CD4-positive, alpha-beta T cell (primary cell): ENCODE measurements around the gene PLEKHA5. TPM values are rescaled to one million over a fixed set of nuclear protein-coding genes. Genes with fewer than 3 reads are reported as not detected.

ENCODE experiments used
- ATAC-seq: fragments of 200-7000 bp; cut with Tn5 transposase; one replicate; pipeline ENCODE4 v1.10.0; 2022; ENCODE audit warnings: mild to moderate bottlenecking; ENCODE audit not compliant: poor library complexity
- CTCF ChIA-PET: fragments of 350-600 bp; sonication (Branson Sonifier 250); formaldehyde crosslinking; loops from one replicate; lab custom pipeline; 2021; ENCODE audit warnings: antibody characterized with exemption, inconsistent platforms; lab: Charles Lee
- POLR2A ChIA-PET: fragments of 350-600 bp; sonication (Branson Sonifier 250); formaldehyde crosslinking; loops from one replicate; lab custom pipeline; 2021; ENCODE audit warnings: antibody characterized with exemption, inconsistent platforms; lab: Charles Lee
- DNase-seq, 14 experiments: peaks; one replicate each; pipeline ENCODE4 v3.0.0-alpha.2; 2013 to 2020; ENCODE audit warnings: mixed read lengths in 2 of 14
- H3K27ac ChIP-seq, 2 donors: one replicate each; pipeline versions ENCODE4 v1.5.1 to v1.7.0; 2013; ENCODE audit warnings: low read length in 2 of 2, low read depth in 1 of 2, mild to moderate bottlenecking in 1 of 2
- H3K27me3 ChIP-seq, 2 experiments: 1 replicate in 1 of 2; 2 replicates in 1 of 2; pipeline versions ENCODE4 v1.6.1 to v1.7.0; 2013; ENCODE audit warnings: low read length in 2 of 2, control low read depth in 1 of 2, mild to moderate bottlenecking in 1 of 2, moderate library complexity in 1 of 2; ENCODE audit not compliant: insufficient read depth in 2 of 2, control insufficient read depth in 1 of 2
- H3K36me3 ChIP-seq: one replicate; pipeline ENCODE4 v1.6.1; 2013; ENCODE audit warnings: low read length, control low read depth; ENCODE audit not compliant: insufficient read depth
- H3K4me1 ChIP-seq: one replicate; pipeline ENCODE4 v1.6.1; 2013; ENCODE audit warnings: low read length, control low read depth; ENCODE audit not compliant: insufficient read depth
- H3K4me3 ChIP-seq: one replicate; pipeline ENCODE4 v1.5.1; 2013; ENCODE audit warnings: mild to moderate bottlenecking, low read length, moderate library complexity
- H3K9me3 ChIP-seq, 2 experiments: 1 replicate in 1 of 2; 2 replicates in 1 of 2; pipeline versions ENCODE4 v1.6.1 to v1.7.0; 2013; ENCODE audit warnings: low read length in 2 of 2, mild to moderate bottlenecking in 2 of 2, control low read depth in 1 of 2, moderate library complexity in 1 of 2; ENCODE audit not compliant: control insufficient read depth in 1 of 2, insufficient read depth in 1 of 2
- H3K27ac Mint-ChIP-seq: one replicate; pipeline ENCODE4 v1.8.0; 2020; ENCODE audit warnings: mixed read lengths
- H3K27me3 Mint-ChIP-seq: one replicate; pipeline ENCODE4 v1.8.0; 2021; ENCODE audit warnings: mixed read lengths
- H3K36me3 Mint-ChIP-seq: one replicate; pipeline ENCODE4 v1.8.0; 2021; ENCODE audit warnings: low read depth, mixed read lengths
- H3K4me1 Mint-ChIP-seq: one replicate; pipeline ENCODE4 v1.8.0; 2021; ENCODE audit warnings: low read depth, mixed read lengths
- H3K4me3 Mint-ChIP-seq: one replicate; pipeline ENCODE4 v1.8.0; 2020; ENCODE audit warnings: mild to moderate bottlenecking, mixed read lengths
- H3K9me3 Mint-ChIP-seq: one replicate; pipeline ENCODE4 v1.8.0; 2020; ENCODE audit warnings: mixed read lengths
- CTCF ChIP-seq: fragments of 200-600 bp; IDR thresholded peaks from one replicate; pipeline ENCODE4 v1.8.0; 2022; ENCODE audit warnings: antibody characterized with exemption, mild to moderate bottlenecking
- intact Hi-C, 2 experiments: fragments of 100-400 bp; cut with DNase I in 1 of 2; cut with micrococcal nuclease in 1 of 2; formaldehyde crosslinking; loops; one replicate each; pipeline versions ENCODE4 v1.15.1 to v1.9.0; 2023 to 2025; cut with DNase I, micrococcal nuclease
- polyA plus RNA-seq, 2 donors: library from polyadenylated mRNA; unstranded; fragments of 120-200 nt; gene quantifications; one replicate each; pipeline ENCODE4 v1.2.1, GENCODE V29; 2013
- total RNA-seq, 174 experiments: library from RNA in 2 of 174; stranded (reverse) in 2 of 174; gene quantifications; one replicate each; pipeline ENCODE4 v1.2.3 and lab custom pipeline; 2021 to 2026

PLEKHA5 gene
- 1 to 10 TPM; 4.5 to 5.4 TPM for total RNA-seq
- 6.0 TPM for polyA plus RNA-seq (2013, experiment 1 of 2)
- 6.1 TPM for polyA plus RNA-seq (2013, experiment 2 of 2)
- 0.61 to 32.1 (median 9.4) reads per million in 172 experiments for total RNA-seq (lab: John Stamatoyannopoulos, UW)

GRCh38 chr12:19129486-19130223, at the start of gene PLEKHA5:
Gene PLEKHA5, plus strand, starts transcription at chr12:19129733. Its CDS starts 67 bp downstream, at chr12:19129800.
- POLR2A ChIA-PET: interaction anchor here (1.3 kb wide), 1 partner anchor 310 kb away, joined by 3 read pairs; no protein-coding TSS in a partner anchor
- intact Hi-C loops: no loop called here

GRCh38 chr12:19080918-19081317, 48.6 kb upstream of the PLEKHA5 start:
- ATAC-seq (no peak), DNase-seq (no peak)
- POLR2A ChIA-PET: no interaction called here
- no peak overlapping the region for H3K4me3 Mint-ChIP-seq
- H3K27ac Mint-ChIP-seq: no peak overlapping the region
- no peak for TF ChIP-seq CTCF
- Histone ChIP-seq H3K4me1 (no peaks in the 10 kb centered on the region), H3K27me3 (no peaks in the 10 kb centered on the region), H3K4me3 (no peak overlapping the region), H3K27ac (no peak overlapping the region), H3K36me3 (no peaks in the 10 kb centered on the region), H3K9me3 (no peaks in the 10 kb centered on the region)
- H3K36me3 Mint-ChIP-seq: no peaks in the 10 kb centered on the region
- intact Hi-C loops: no loop called here
- H3K27me3 Mint-ChIP-seq: no peaks in the 10 kb centered on the region
- H3K9me3 Mint-ChIP-seq: no peaks in the 10 kb centered on the region
- no peaks in the 10 kb centered on the region for H3K4me1 Mint-ChIP-seq
- CTCF ChIA-PET: no interaction called here

More at GRCh38 chr12:19129486-19130223, at the start of gene PLEKHA5:
- H3K36me3 Mint-ChIP-seq: no peaks in the 10 kb centered on the region
- Histone ChIP-seq H3K27ac (no peak within 1 kb of the TSS), H3K4me3 (peak within 1 kb of the TSS; percentile 78), H3K27me3 (peaks cover 3 to 13% of the 10 kb centered on the region in 2 experiments), H3K36me3 (no peaks in the 10 kb centered on the region), H3K4me1 (peaks cover 13% of the 10 kb centered on the region), H3K9me3 (peaks cover 4 to 9% of the 10 kb centered on the region in 2 experiments)
- peak in 11 of 14 experiments; percentile 7 to 68 (median 33) for DNase-seq
- H3K9me3 Mint-ChIP-seq: peaks cover 15% of the 10 kb centered on the region
- peak within 1 kb of the TSS; percentile 93 for H3K4me3 Mint-ChIP-seq
- H3K27ac Mint-ChIP-seq: peak within 1 kb of the TSS; percentile 71
- H3K27me3 Mint-ChIP-seq: peaks cover 11% of the 10 kb centered on the region
- H3K4me1 Mint-ChIP-seq: peaks cover 25% of the 10 kb centered on the region
- no peak for TF ChIP-seq CTCF
- peak; percentile 66 for ATAC-seq
- CTCF ChIA-PET: no interaction called here

DNA sequence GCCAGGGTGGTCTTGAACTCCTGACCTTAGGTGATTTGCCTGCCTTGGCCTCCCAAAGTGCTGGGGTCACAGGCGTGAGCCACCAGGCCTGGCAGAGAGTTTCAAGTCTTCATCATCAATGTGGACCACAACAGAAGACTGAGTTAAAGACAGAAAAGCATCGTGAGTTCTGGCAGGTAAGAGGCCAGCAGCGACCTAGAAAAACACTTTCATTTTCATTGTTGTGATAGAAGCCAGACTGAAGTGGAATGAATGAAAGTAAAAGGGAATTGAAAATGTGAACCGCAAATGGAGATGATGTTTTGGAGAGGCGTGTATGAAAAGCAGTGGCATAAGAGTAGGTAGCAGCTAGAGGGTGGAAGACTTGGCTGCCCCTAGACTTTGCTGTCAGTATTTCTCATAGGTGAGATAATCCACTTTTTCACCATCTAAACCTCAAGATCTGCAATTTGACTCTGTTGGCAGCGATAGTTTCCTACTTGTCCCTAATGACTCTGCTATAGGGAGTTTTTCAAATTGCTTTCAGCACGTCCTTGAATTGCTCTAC, 47.1 kb upstream of the PLEKHA5 start:
- ChIA-PET CTCF (no interaction called here), POLR2A (no interaction called here)
- no peak for TF ChIP-seq CTCF
- Mint-ChIP-seq H3K36me3 (no peaks in the 10 kb centered on the region), H3K9me3 (no peaks in the 10 kb centered on the region), H3K4me3 (no peak overlapping the region), H3K27ac (no peak overlapping the region), H3K4me1 (no peaks in the 10 kb centered on the region), H3K27me3 (no peaks in the 10 kb centered on the region)
- Histone ChIP-seq H3K4me1 (no peaks in the 10 kb centered on the region), H3K4me3 (no peak overlapping the region), H3K36me3 (no peaks in the 10 kb centered on the region), H3K9me3 (no peaks in the 10 kb centered on the region), H3K27me3 (no peaks in the 10 kb centered on the region), H3K27ac (no peak overlapping the region)
- intact Hi-C loops: no loop called here
- DNase-seq (no peak), ATAC-seq (no peak)
